Ramos (cell line): ENCODE results near the gene FAM3C.

Experiments
- in situ Hi-C: fragments of 300-500 bp; cut with MboI; formaldehyde crosslinking; loops from one replicate; pipeline ENCODE4 v1.14.3; 2022; ENCODE audit warnings: low sequenced_read_pairs; ENCODE audit not compliant: unreplicated experiment

FAM3C gene

GRCh38 chr7:121304102-121304658, 91.9 kb downstream of the FAM3C start:
- in situ Hi-C loops: no loop called here

- in situ Hi-C loops: no loop called here
These were observed 92.5 kb downstream of the FAM3C start for GRCh38 chr7:121303422-121304101.

- in situ Hi-C loops: no loop called here
These were observed 93.8 kb downstream of the FAM3C start for GRCh38 chr7:121302214-121302745.

GRCh38 chr7:121301446-121302213, 94.5 kb downstream of the FAM3C start:
- in situ Hi-C loops: no loop called here

- in situ Hi-C loops: no loop called here
These were observed 95.3 kb downstream of the FAM3C start for GRCh38 chr7:121300685-121301420.
